Adrenal gland (tissue), 5 donors: Measurements from ENCODE around the gene TRAPPC3.

Experiments
- CTCF ChIP-seq, 6 experiments: fragments of 450-650 bp in 4 of 6; fragments of 200-600 bp in 2 of 6; sonication (generic) in 1 of 6; IDR thresholded peaks; 1 replicate in 5 of 6; 2 replicates in 1 of 6; pipeline versions ENCODE4 v1.5.1 to v1.8.0; 2016 to 2021; ENCODE audit warnings: antibody characterized with exemption in 6 of 6, mild to moderate bottlenecking in 2 of 6, moderate library complexity in 1 of 6
- POLR2A ChIP-seq, 2 donors: fragments of 450-650 bp; IDR thresholded peaks; one replicate each; pipeline ENCODE4 v1.6.1; 2017; ENCODE audit warnings: antibody characterized with exemption in 2 of 2, mild to moderate bottlenecking in 2 of 2, moderate library complexity in 1 of 2
- donor health status: DM: no; HTN: no; CAD: no.

DNA sequence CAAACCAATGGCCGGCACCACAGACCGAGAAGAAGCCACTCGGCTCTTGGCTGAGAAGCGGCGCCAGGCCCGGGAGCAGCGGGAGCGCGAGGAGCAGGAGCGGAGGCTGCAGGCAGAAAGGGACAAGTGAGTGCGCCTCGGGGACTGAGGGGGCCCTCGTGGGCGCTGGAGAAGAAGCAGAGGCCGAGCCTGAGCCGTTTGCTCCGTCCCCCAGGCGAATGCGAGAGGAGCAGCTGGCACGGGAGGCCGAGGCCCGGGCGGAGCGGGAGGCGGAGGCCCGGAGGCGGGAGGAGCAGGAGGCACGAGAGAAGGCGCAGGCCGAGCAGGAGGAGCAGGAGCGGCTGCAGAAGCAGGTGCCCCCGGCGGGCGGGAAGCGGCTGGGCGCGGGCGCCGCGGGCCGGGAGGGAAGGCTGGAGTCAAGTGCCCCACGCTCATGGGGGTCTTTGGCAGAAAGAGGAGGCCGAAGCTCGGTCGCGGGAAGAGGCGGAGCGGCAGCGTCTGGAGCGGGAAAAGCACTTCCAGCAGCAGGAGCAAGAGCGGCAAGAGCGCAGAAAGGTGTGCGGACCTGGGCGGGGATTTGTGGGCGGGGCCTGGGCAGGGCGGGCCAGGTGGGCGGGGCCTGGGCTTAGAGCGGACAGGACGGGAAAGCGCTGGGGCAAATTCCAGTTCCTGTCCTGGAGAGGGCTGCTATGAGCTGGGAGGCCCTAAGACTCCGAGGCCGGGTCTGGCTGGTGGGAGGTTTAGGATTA, 29.4 kb upstream of the TRAPPC3 start:
- TF ChIP-seq CTCF (IDR thresholded peaks at IDR 0.05) = no peak
- no peak for TF ChIP-seq POLR2A (IDR thresholded peaks at IDR 0.05)
